IMR-90 (cell line): ENCODE measurements around the gene SYNE3. TPM values are rescaled to one million over a fixed set of nuclear protein-coding genes. Genes with fewer than 3 reads are reported as not detected.

Experiments used
- ATAC-seq: fragments of 200-7000 bp; cut with Tn5 transposase; 2 replicates; pipeline ENCODE4 v1.9.1; 2020; ENCODE audit warnings: low read depth, mild to moderate bottlenecking, moderate library complexity
- BruUV-seq: library from RNA; stranded (reverse); fragments of 400-500 nt; replicated peaks from 2 replicates; lab custom pipeline; 2021; lab: Mats Ljungman, UMichigan
- CTCF ChIA-PET: fragments of 300-600 bp; formaldehyde crosslinking; extraction: SDS; loops from one replicate; lab custom pipeline; 2021; ENCODE audit warnings: antibody characterized with exemption; lab: Yijun Ruan, JAX
- POLR2A ChIA-PET: fragments of 300-600 bp; sonication (Branson Sonifier 250); formaldehyde crosslinking; loops from one replicate; lab custom pipeline; 2022; ENCODE audit warnings: antibody characterized with exemption; ENCODE audit not compliant: unreplicated experiment; lab: Charles Lee
- DNase-seq: peaks from one replicate; pipeline ENCODE4 v3.0.0; 2013
- H2AFZ ChIP-seq: replicated peaks from 2 replicates; pipeline ENCODE3; 2013; ENCODE audit warnings: low read length, mild to moderate bottlenecking; ENCODE audit not compliant: poor library complexity
- H2AK5ac ChIP-seq: 2 replicates; pipeline ENCODE4 v1.6.1; 2013; ENCODE audit warnings: low read depth, low read length, inconsistent platforms
- H2AK9ac ChIP-seq: replicated peaks from 2 replicates; pipeline ENCODE3; 2013; ENCODE audit warnings: mild to moderate bottlenecking, low read depth, low read length, moderate library complexity; ENCODE audit not compliant: poor library complexity
- H2BK120ac ChIP-seq: 2 replicates; pipeline ENCODE4 v1.6.1; 2013; ENCODE audit warnings: low read depth, low read length, inconsistent platforms
- H2BK15ac ChIP-seq: 3 replicates; pipeline ENCODE4 v1.6.1; 2013; ENCODE audit warnings: low read depth, low read length, inconsistent platforms
- H2BK20ac ChIP-seq: 2 replicates; pipeline ENCODE4 v1.6.1; 2013; ENCODE audit warnings: low read depth, mild to moderate bottlenecking, inconsistent platforms, low read length, moderate library complexity
- H2BK5ac ChIP-seq: 2 replicates; pipeline ENCODE4 v1.6.1; 2013; ENCODE audit warnings: mild to moderate bottlenecking, low read depth, low read length, inconsistent platforms; ENCODE audit not compliant: poor library complexity, severe bottlenecking
- H3K14ac ChIP-seq: replicated peaks from 2 replicates; pipeline ENCODE4 v1.6.1; 2013; ENCODE audit warnings: low read depth, low read length, inconsistent platforms
- H3K18ac ChIP-seq: 2 replicates; pipeline ENCODE4 v1.6.1; 2013; ENCODE audit warnings: low read depth, low read length, control low read depth
- H3K23ac ChIP-seq: 2 replicates; pipeline ENCODE4 v1.6.1; 2013; ENCODE audit warnings: low read depth, low read length, inconsistent platforms
- H3K27ac ChIP-seq: 2 replicates; pipeline ENCODE4 v1.5.1; 2013; ENCODE audit warnings: mild to moderate bottlenecking, control low read depth, low read length; ENCODE audit not compliant: insufficient read depth
- H3K27me3 ChIP-seq: 2 replicates; pipeline ENCODE4 v1.6.1; 2013; ENCODE audit warnings: low read length; ENCODE audit not compliant: control insufficient read depth, insufficient read depth
- H3K36me3 ChIP-seq: 2 replicates; pipeline ENCODE4 v1.6.1; 2013; ENCODE audit warnings: low read length, mixed read lengths; ENCODE audit not compliant: control insufficient read depth, insufficient read depth
- H3K4ac ChIP-seq: 2 replicates; pipeline ENCODE4 v1.6.1; 2013; ENCODE audit warnings: low read depth, low read length, inconsistent platforms
- H3K4me1 ChIP-seq: 2 replicates; pipeline ENCODE4 v1.6.1; 2013; ENCODE audit warnings: low read length, mixed read lengths; ENCODE audit not compliant: control insufficient read depth, insufficient read depth
- H3K4me2 ChIP-seq: 2 replicates; pipeline ENCODE4 v1.6.1; 2013; ENCODE audit warnings: low read depth, mild to moderate bottlenecking, control low read depth, low read length, moderate library complexity
- H3K4me3 ChIP-seq: 2 replicates; pipeline ENCODE4 v1.5.1; 2013; ENCODE audit warnings: low read depth, mild to moderate bottlenecking, control low read depth, low read length, moderate library complexity; ENCODE audit not compliant: insufficient read depth
- H3K56ac ChIP-seq: 2 replicates; pipeline ENCODE4 v1.6.1; 2013; ENCODE audit warnings: low read length, inconsistent platforms; ENCODE audit not compliant: insufficient read depth; ENCODE audit errors: extremely low read depth
- H3K79me1 ChIP-seq, 2 experiments: 2 replicates each; pipeline ENCODE4 v1.6.1; 2013; ENCODE audit warnings: low read length in 2 of 2, inconsistent platforms in 1 of 2, low read depth in 1 of 2
- H3K9ac ChIP-seq: 2 replicates; pipeline ENCODE4 v1.6.1; 2013; ENCODE audit warnings: low read depth, low read length, control low read depth
- H3K9me1 ChIP-seq: 2 replicates; pipeline ENCODE4 v1.6.1; 2013; ENCODE audit warnings: low read length, inconsistent platforms; ENCODE audit not compliant: insufficient read depth
- H3K9me3 ChIP-seq: 2 replicates; pipeline ENCODE4 v1.6.1; 2013; ENCODE audit warnings: low read length; ENCODE audit not compliant: control insufficient read depth, insufficient read depth
- H4K20me1 ChIP-seq: 2 replicates; pipeline ENCODE4 v1.6.1; 2013; ENCODE audit warnings: low read length, inconsistent platforms; ENCODE audit not compliant: insufficient read depth
- H4K5ac ChIP-seq: 2 replicates; pipeline ENCODE4 v1.6.1; 2013; ENCODE audit warnings: mild to moderate bottlenecking, low read depth, low read length, control low read depth
- H4K8ac ChIP-seq, 2 experiments: 2 replicates each; pipeline ENCODE4 v1.6.1; 2013; ENCODE audit warnings: low read depth in 2 of 2, low read length in 2 of 2, control low read depth in 1 of 2, inconsistent platforms in 1 of 2
- H4K91ac ChIP-seq: 2 replicates; pipeline ENCODE4 v1.6.1; 2013; ENCODE audit warnings: low read depth, low read length, inconsistent platforms; ENCODE audit not compliant: insufficient read depth
- BHLHE40 ChIP-seq: fragments of 150-350 bp; IDR thresholded peaks from 2 replicates; pipeline ENCODE4 v1.6.1; 2016; ENCODE audit warnings: mild to moderate bottlenecking, low read depth, low read length
- CEBPB ChIP-seq: IDR thresholded peaks from 2 replicates; pipeline ENCODE4 v1.6.1; 2012; ENCODE audit warnings: low read depth, low read length, improper control_type of control experiment
- FOS ChIP-seq: fragments of 150-350 bp; IDR thresholded peaks from 2 replicates; pipeline ENCODE4 v1.6.1; 2016; ENCODE audit warnings: low read depth, low read length
- MAFK ChIP-seq: IDR thresholded peaks from 2 replicates; pipeline ENCODE4 v1.6.1; 2012; ENCODE audit warnings: low read depth, low read length, improper control_type of control experiment
- MAZ ChIP-seq: IDR thresholded peaks from 2 replicates; pipeline ENCODE4 v1.6.1; 2012; ENCODE audit warnings: low read depth, mild to moderate bottlenecking, low read length, improper control_type of control experiment, moderate library complexity, borderline replicate concordance
- MXI1 ChIP-seq: IDR thresholded peaks from 2 replicates; pipeline ENCODE4 v1.6.1; 2012; ENCODE audit warnings: low read depth, mild to moderate bottlenecking, low read length, moderate library complexity, borderline replicate concordance
- NFE2L2 ChIP-seq: fragments of 150-350 bp; IDR thresholded peaks from 2 replicates; pipeline ENCODE4 v1.6.1; 2016; ENCODE audit warnings: low read depth, mild to moderate bottlenecking, low read length
- POLR2A ChIP-seq: IDR thresholded peaks from 2 replicates; pipeline ENCODE4 v1.6.1; 2012; ENCODE audit warnings: mild to moderate bottlenecking, low read depth, low read length
- RAD21 ChIP-seq: IDR thresholded peaks from 2 replicates; pipeline ENCODE4 v1.6.1; 2012; ENCODE audit warnings: low read length, improper control_type of control experiment
- RCOR1 ChIP-seq: IDR thresholded peaks from 2 replicates; pipeline ENCODE4 v1.6.1; 2012; ENCODE audit warnings: mild to moderate bottlenecking, low read length, improper control_type of control experiment; ENCODE audit not compliant: insufficient replicate concordance
- RFX5 ChIP-seq: IDR thresholded peaks from 2 replicates; pipeline ENCODE4 v1.8.0; 2012; ENCODE audit warnings: low read depth, mild to moderate bottlenecking, low read length, moderate library complexity
- WGBS, 2 experiments: methylation state at CpG; one replicate each; pipeline versions ENCODE4 v1.1.5 to v1.1.7; 2013; ENCODE audit warnings: missing lambda C conversion rate in 2 of 2; ENCODE audit not compliant: insufficient read length in 1 of 2; ENCODE audit errors: extremely low coverage in 2 of 2; 5-methylcytosine and 5-hydroxymethylcytosine counted together
- dilution Hi-C: fragments of 300-500 bp; cut with HindIII; formaldehyde crosslinking; loops from one replicate; pipeline ENCODE4 v1.14.3; 2018; ENCODE audit warnings: low sequenced_read_pairs; ENCODE audit not compliant: unreplicated experiment
- in situ Hi-C: fragments of 300-500 bp; cut with MboI; formaldehyde crosslinking; loops from 3 replicates; pipeline ENCODE4 v1.14.3; 2019; ENCODE audit warnings: low sequenced_read_pairs, inconsistent platforms, mixed read lengths
- intact Hi-C: fragments of 100-400 bp; cut with micrococcal nuclease; formaldehyde crosslinking; loops from 2 replicates; pipeline ENCODE4 v1.10.0; 2022
- polyA plus RNA-seq, 3 experiments: library from polyadenylated mRNA; depleted of rRNA; stranded (reverse); fragments of >200 nt; gene quantifications; 2 replicates each; pipeline ENCODE4 v1.2.3, GENCODE V29; 2012; ENCODE audit warnings: low replicate concordance in 1 of 3
- total RNA-seq: library from RNA; depleted of rRNA; stranded (reverse); fragments of >200 nt; gene quantifications from 2 replicates; pipeline ENCODE4 v1.2.3, GENCODE V29; 2012
- TF ChIP-seq, protein P1 (sequence below): fragments of 150-350 bp; IDR thresholded peaks from 2 replicates; pipeline ENCODE4 v1.6.1; 2016; ENCODE audit warnings: low read depth, mild to moderate bottlenecking, low read length, moderate library complexity, borderline replicate concordance
- TF ChIP-seq, protein P2 (sequence below): fragments of 150-350 bp; IDR thresholded peaks from 2 replicates; pipeline ENCODE4 v1.6.1; 2017; ENCODE audit warnings: mild to moderate bottlenecking, antibody characterized with exemption, low read length, low read depth

SYNE3 gene
- total and polyA plus RNA-seq, 2 of the 4 experiments (the other 2 are of a cell fraction), result 2.9 to 5.0 TPM

GRCh38 chr14:95515596-95516552, 576 bp downstream of the SYNE3 start:
- POLR2A ChIA-PET, result interaction anchor here (0.6 to 0.7 kb wide), 2 partner anchors 17 to 31 kb away, joined by 3 to 8 read pairs; no protein-coding TSS in a partner anchor
- 7% methylated on average over 5 of the region's 50 CpGs; no CpG with 5 or more reads in 1 of the 2 experiments for WGBS, 2 experiments
- peaks cover 34% of the 10 kb centered on the region for H3K4me1 ChIP-seq
- peak overlapping the region; percentile 81 for H2AK5ac ChIP-seq
- no peak overlapping the region; the same call in 2 of the 3 replicates for H2BK15ac ChIP-seq
- peak overlapping the region; percentile 48 for H2BK120ac ChIP-seq
- peak overlapping the region; percentile 71 for H3K23ac ChIP-seq
- peaks cover 6 to 42% of the 10 kb centered on the region in 2 experiments; a peak in 3 of 4 replicates for H3K79me1 ChIP-seq
- DNase-seq (peak; percentile 45), ATAC-seq (peak; percentile 72)
- in situ Hi-C loops, result loop anchor here (25.0 kb wide), 1 partner anchor 379 kb away; no protein-coding TSS in a partner anchor
- H3K9me3 ChIP-seq, result no peaks in the 10 kb centered on the region
- H3K27ac ChIP-seq, result peak overlapping the region; percentile 7
- CTCF ChIA-PET, result interaction anchor here (0.8 to 2.3 kb wide), 3 partner anchors 9 to 74 kb away, joined by 3 to 7 read pairs (median 3); no protein-coding TSS in a partner anchor
- no peak overlapping the region for H2BK5ac ChIP-seq
- peak overlapping the region; percentile 38; the same call in 1 of the 2 replicates for H3K9ac ChIP-seq
- no peak overlapping the region for H3K18ac ChIP-seq
- H4K91ac ChIP-seq, result 0 out of 2 replicates have a peak overlapping the region, but pooled peaks have one; percentile 52
- no peaks in the 10 kb centered on the region for H3K36me3 ChIP-seq
- intact Hi-C loops, result no loop called here
- peak overlapping the region; percentile 25 for H3K4me3 ChIP-seq
- no peaks in the 10 kb centered on the region for H3K27me3 ChIP-seq
- peak overlapping the region; percentile 71 for H3K4ac ChIP-seq
- no peaks in the 10 kb centered on the region for H4K20me1 ChIP-seq
- peak overlapping the region; percentile 75 for H3K4me2 ChIP-seq
- H2BK20ac ChIP-seq, result peak overlapping the region; percentile 6; the same call in 1 of the 2 replicates
- dilution Hi-C loops, result no loop called here
- BruUV-seq, result no TSS peak
- H3K56ac ChIP-seq, result peak overlapping the region; percentile 14; the same call in 1 of the 2 replicates
- peak overlapping the region; percentile 89 for H3K14ac ChIP-seq
- peaks cover 23% of the 10 kb centered on the region for H3K9me1 ChIP-seq
- peak overlapping the region; percentile 96 for H2AK9ac ChIP-seq
- no peak overlapping the region for H4K5ac ChIP-seq
- peak overlapping the region; percentile 6 to 79; a peak in 1 of 4 replicates for H4K8ac ChIP-seq
- peak overlapping the region; percentile 86 for H2AFZ ChIP-seq
- no peak for TF ChIP-seq RAD21
- TF ChIP-seq, protein P1, sequence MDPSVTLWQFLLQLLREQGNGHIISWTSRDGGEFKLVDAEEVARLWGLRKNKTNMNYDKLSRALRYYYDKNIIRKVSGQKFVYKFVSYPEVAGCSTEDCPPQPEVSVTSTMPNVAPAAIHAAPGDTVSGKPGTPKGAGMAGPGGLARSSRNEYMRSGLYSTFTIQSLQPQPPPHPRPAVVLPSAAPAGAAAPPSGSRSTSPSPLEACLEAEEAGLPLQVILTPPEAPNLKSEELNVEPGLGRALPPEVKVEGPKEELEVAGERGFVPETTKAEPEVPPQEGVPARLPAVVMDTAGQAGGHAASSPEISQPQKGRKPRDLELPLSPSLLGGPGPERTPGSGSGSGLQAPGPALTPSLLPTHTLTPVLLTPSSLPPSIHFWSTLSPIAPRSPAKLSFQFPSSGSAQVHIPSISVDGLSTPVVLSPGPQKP, result no peak
- TF ChIP-seq MXI1, result no peak
- no peak for TF ChIP-seq POLR2A
- no peak for TF ChIP-seq BHLHE40
- TF ChIP-seq NFE2L2, result no peak
- peak; percentile 77 for TF ChIP-seq MAZ
- TF ChIP-seq FOS, result no peak
- TF ChIP-seq, protein P2, sequence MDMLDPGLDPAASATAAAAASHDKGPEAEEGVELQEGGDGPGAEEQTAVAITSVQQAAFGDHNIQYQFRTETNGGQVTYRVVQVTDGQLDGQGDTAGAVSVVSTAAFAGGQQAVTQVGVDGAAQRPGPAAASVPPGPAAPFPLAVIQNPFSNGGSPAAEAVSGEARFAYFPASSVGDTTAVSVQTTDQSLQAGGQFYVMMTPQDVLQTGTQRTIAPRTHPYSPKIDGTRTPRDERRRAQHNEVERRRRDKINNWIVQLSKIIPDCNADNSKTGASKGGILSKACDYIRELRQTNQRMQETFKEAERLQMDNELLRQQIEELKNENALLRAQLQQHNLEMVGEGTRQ, result no peak
- TF ChIP-seq RCOR1, result no peak
- TF ChIP-seq RFX5, result no peak
- TF ChIP-seq MAFK, result no peak
- TF ChIP-seq CEBPB, result no peak
